HCT116 (cell line): ENCODE data around the gene POLH. TPM values are rescaled to one million over a fixed set of nuclear protein-coding genes. Genes with fewer than 3 reads are reported as not detected.

ENCODE experiments used
- ATAC-seq: fragments of 200-7000 bp; cut with Tn5 transposase; 2 replicates; pipeline ENCODE4 v1.9.1; 2020; ENCODE audit warnings: mild to moderate bottlenecking, moderate library complexity
- BruUV-seq: library from RNA; stranded (reverse); fragments of 400-500 nt; replicated peaks from 2 replicates; lab custom pipeline; 2021; lab: Mats Ljungman, UMichigan
- CTCF ChIA-PET: fragments of 300-600 bp; sonication (Branson Sonifier 250); formaldehyde crosslinking; loops from one replicate; lab custom pipeline; 2021; ENCODE audit warnings: antibody characterized with exemption; lab: Charles Lee
- POLR2A ChIA-PET: fragments of 300-600, 350-600 bp; sonication (Branson Sonifier 250); formaldehyde crosslinking; loops from one replicate; lab custom pipeline; 2021; ENCODE audit warnings: antibody characterized with exemption; lab: Charles Lee
- RAD21 ChIA-PET, 2 experiments: fragments of 300-600 bp; sonication (Branson Sonifier 250); formaldehyde crosslinking; loops; one replicate each; lab custom pipeline; 2023; ENCODE audit warnings: low total read pairs in 2 of 2; ENCODE audit not compliant: uncharacterized antibody in 2 of 2, unreplicated experiment in 2 of 2, low non-redundant PET in 1 of 2; lab: Charles Lee
- DNase-seq: peaks from one replicate; pipeline ENCODE4 v3.0.0-alpha.2; 2010; ENCODE audit warnings: low read depth, low spot score
- H2AFZ ChIP-seq: fragments of 200-600 bp; shearing (Covaris generic), sonication (generic); 2 replicates; pipeline ENCODE4 v1.6.1; 2017; ENCODE audit warnings: low read depth, mixed run types, mixed read lengths, antibody characterized with exemption, low read length; ENCODE audit not compliant: poor library complexity, severe bottlenecking
- H3K27ac ChIP-seq: 2 replicates; pipeline ENCODE4 v1.5.1; 2012; ENCODE audit warnings: low read depth, low read length
- H3K27me3 ChIP-seq: fragments of 200-600 bp; sonication (generic); 2 replicates; pipeline ENCODE4 v1.6.1; 2016; ENCODE audit warnings: mixed run types, low read length, mixed read lengths; ENCODE audit not compliant: insufficient read depth
- H3K36me3 ChIP-seq, 2 experiments: fragments of 200-500 bp in 1 of 2; fragments of 200-600 bp in 1 of 2; sonication (Bioruptor generic) in 1 of 2; sonication (generic) in 1 of 2; 2 replicates each; pipeline versions ENCODE4 v1.5.1 to v1.6.1; 2014 to 2016; ENCODE audit warnings: low read length in 2 of 2, inconsistent platforms in 1 of 2, mixed read lengths in 1 of 2, mixed run types in 1 of 2; ENCODE audit not compliant: insufficient read depth in 2 of 2, control insufficient read depth in 1 of 2
- H3K4me1 ChIP-seq, 2 experiments: fragments of 200-600 bp in 1 of 2; sonication (generic) in 1 of 2; 2 replicates each; pipeline versions ENCODE4 v1.5.1 to v1.6.1; 2012 to 2017; ENCODE audit warnings: low read length in 2 of 2, inconsistent platforms in 1 of 2, mild to moderate bottlenecking in 1 of 2, mixed read lengths in 1 of 2, mixed run types in 1 of 2, moderate library complexity in 1 of 2; ENCODE audit not compliant: insufficient read depth in 2 of 2, control insufficient read depth in 1 of 2
- H3K4me2 ChIP-seq: fragments of 200-600 bp; sonication (generic); 2 replicates; pipeline ENCODE4 v1.6.1; 2017; ENCODE audit warnings: mixed run types, low read length, mixed read lengths
- H3K4me3 ChIP-seq, 2 experiments: fragments of 200-600 bp in 1 of 2; sonication (generic) in 1 of 2; replicated peaks in 1 of 2; 2 replicates each; pipeline ENCODE4 v1.5.1; 2011 to 2016; ENCODE audit warnings: low read length in 2 of 2, control low read depth in 1 of 2, low read depth in 1 of 2, mild to moderate bottlenecking in 1 of 2, mixed read lengths in 1 of 2, mixed run types in 1 of 2
- H3K79me2 ChIP-seq: fragments of 200-600 bp; sonication (generic); 2 replicates; pipeline ENCODE4 v1.6.1; 2017; ENCODE audit warnings: mild to moderate bottlenecking, mixed run types, low read length, moderate library complexity, mixed read lengths; ENCODE audit not compliant: insufficient read depth
- H3K9ac ChIP-seq: fragments of 200-600 bp; sonication (generic); 2 replicates; pipeline ENCODE4 v1.6.1; 2016; ENCODE audit warnings: low read length, mixed read lengths
- H3K9me2 ChIP-seq: fragments of 200-600 bp; sonication (generic), shearing (Covaris generic); 2 replicates; pipeline ENCODE4 v1.6.1; 2017; ENCODE audit warnings: mixed run types, mild to moderate bottlenecking, moderate library complexity; ENCODE audit not compliant: insufficient read depth
- H3K9me3 ChIP-seq, 2 experiments: fragments of 200-500 bp in 1 of 2; fragments of 200-600 bp in 1 of 2; sonication (Bioruptor generic) in 1 of 2; sonication (generic) in 1 of 2; 2 replicates each; pipeline ENCODE4 v1.6.1; 2014 to 2017; ENCODE audit warnings: low read length in 2 of 2, mixed read lengths in 2 of 2, inconsistent platforms in 1 of 2, low read depth in 1 of 2, mild to moderate bottlenecking in 1 of 2, mixed run types in 1 of 2, moderate library complexity in 1 of 2; ENCODE audit not compliant: control insufficient read depth in 1 of 2, insufficient read depth in 1 of 2
- H4K20me1 ChIP-seq: fragments of 200-600 bp; sonication (generic), shearing (Covaris generic); 2 replicates; pipeline ENCODE4 v1.6.1; 2017; ENCODE audit warnings: mixed run types, mild to moderate bottlenecking, moderate library complexity; ENCODE audit not compliant: insufficient read depth
- CBX3 ChIP-seq: IDR thresholded peaks from 2 replicates; pipeline ENCODE4 v1.6.1; 2012; ENCODE audit warnings: low read depth
- CEBPB ChIP-seq: IDR thresholded peaks from 2 replicates; pipeline ENCODE4 v1.6.1; 2012; ENCODE audit warnings: low read depth
- CTCF ChIP-seq, 3 experiments: fragments of 200-600 bp in 1 of 3; sonication (generic) in 1 of 3; IDR thresholded peaks in 2 of 3; conservative IDR thresholded peaks in 1 of 3; 2 replicates each; pipeline ENCODE4 v1.5.1; 2012 to 2017; ENCODE audit warnings: low read depth in 2 of 3, low read length in 2 of 3, antibody characterized with exemption in 1 of 3, borderline replicate concordance in 1 of 3, control low read depth in 1 of 3, mild to moderate bottlenecking in 1 of 3, mixed read lengths in 1 of 3, mixed run types in 1 of 3, moderate library complexity in 1 of 3; ENCODE audit not compliant: insufficient read depth in 1 of 3
- EGR1 ChIP-seq: IDR thresholded peaks from 2 replicates; pipeline ENCODE4 v1.6.1; 2012; ENCODE audit warnings: low read depth
- ELF1 ChIP-seq: IDR thresholded peaks from 2 replicates; pipeline ENCODE4 v1.6.1; 2012; ENCODE audit warnings: low read depth, borderline replicate concordance
- EZH2phosphoT487 ChIP-seq: fragments of 200-600 bp; IDR thresholded peaks from 2 replicates; pipeline ENCODE4 v1.6.1; 2018; ENCODE audit warnings: antibody characterized with exemption, borderline replicate concordance
- MAX ChIP-seq: IDR thresholded peaks from 2 replicates; pipeline ENCODE4 v1.6.1; 2012
- POLR2AphosphoS5 ChIP-seq: IDR thresholded peaks from 2 replicates; pipeline ENCODE4 v1.6.1; 2011; ENCODE audit warnings: mild to moderate bottlenecking, low read depth, low read length, moderate library complexity
- RAD21 ChIP-seq: IDR thresholded peaks from 2 replicates; pipeline ENCODE4 v1.6.1; 2012; ENCODE audit warnings: low read depth, mild to moderate bottlenecking
- SIN3A ChIP-seq: IDR thresholded peaks from 2 replicates; pipeline ENCODE4 v1.6.1; 2012; ENCODE audit warnings: low read depth
- SP1 ChIP-seq: IDR thresholded peaks from 2 replicates; pipeline ENCODE4 v1.6.1; 2012; ENCODE audit warnings: low read depth
- TCF7L2 ChIP-seq: IDR thresholded peaks from 2 replicates; pipeline ENCODE4 v1.7.0; 2011; ENCODE audit warnings: borderline replicate concordance, inconsistent platforms; ENCODE audit not compliant: insufficient read depth, insufficient read length; ENCODE audit errors: extremely low read depth
- YY1 ChIP-seq: IDR thresholded peaks from 2 replicates; pipeline ENCODE4 v1.6.1; 2011; ENCODE audit warnings: low read length, low read depth, moderate library complexity, mild to moderate bottlenecking; ENCODE audit not compliant: insufficient replicate concordance; ENCODE audit errors: extremely low read depth
- ZNF274 ChIP-seq: fragments of 200-500 bp; sonication (Bioruptor generic); IDR thresholded peaks from 2 replicates; pipeline ENCODE4 v1.6.1; 2014; ENCODE audit warnings: mild to moderate bottlenecking, low read depth, low read length, inconsistent platforms
- intact Hi-C: fragments of 100-400 bp; cut with micrococcal nuclease; formaldehyde crosslinking; loops from 2 replicates; pipeline ENCODE4 v1.10.0; 2022
- total RNA-seq: library from RNA; stranded (reverse); gene quantifications from one replicate; pipeline ENCODE4 v1.2.1, GENCODE V29; 2021; ENCODE audit not compliant: unreplicated experiment

Gene POLH
- total RNA-seq, 1 experiment from 2014 or later: 20.6 TPM

GRCh38 chr6:43604174-43604573, 28.2 kb downstream of the POLH start:
- TF ChIP-seq CTCF (IDR thresholded peaks at IDR 0.05 in 2 of 3, conservative IDR thresholded peaks at IDR 0.05 in 1 of 3; ENCODE audit: borderline replicate concordance in 1 of 3, insufficient read depth in 1 of 3, low read depth in 2 of 3, low read length in 2 of 3) (no peak), SIN3A (no peak), YY1 (no peak), POLR2AphosphoS5 (no peak), EGR1 (no peak)
- Histone ChIP-seq H3K4me3 (no peak overlapping the region), H3K4me2 (no peak overlapping the region), H3K79me2 (no peaks in the 10 kb centered on the region), H3K4me1 (peaks cover 0 to 5% of the 10 kb centered on the region in 2 experiments; a peak in 1 of 4 replicates), H3K9me2 (no peaks in the 10 kb centered on the region), H3K9ac (no peak overlapping the region), H2AFZ (no peak overlapping the region), H3K27ac (no peak overlapping the region), H4K20me1 (no peaks in the 10 kb centered on the region), H3K36me3 (peaks cover 12 to 21% of the 10 kb centered on the region in 2 experiments), H3K9me3 (no peaks in the 10 kb centered on the region), H3K27me3 (no peaks in the 10 kb centered on the region)
- no peak for DNase-seq
- intact Hi-C loops: no loop called here
- CTCF ChIA-PET: interaction anchor here (1.7 kb wide), 1 partner anchor 475 kb away, joined by 4 read pairs; no protein-coding TSS in a partner anchor
- POLR2A ChIA-PET: no interaction called here
- no peak for ATAC-seq
- RAD21 ChIA-PET: no interaction called here
- no TSS peak for BruUV-seq

GRCh38 chr6:43606019-43606418, 30.0 kb downstream of the POLH start:
- Histone ChIP-seq H3K4me2 (no peak overlapping the region), H3K27me3 (no peaks in the 10 kb centered on the region), H3K27ac (no peak overlapping the region), H3K9me2 (no peaks in the 10 kb centered on the region), H3K4me3 (no peak overlapping the region), H2AFZ (no peak overlapping the region), H3K4me1 (peaks cover 0 to 5% of the 10 kb centered on the region in 2 experiments; a peak in 1 of 4 replicates), H3K36me3 (peaks cover 13 to 28% of the 10 kb centered on the region in 2 experiments), H4K20me1 (no peaks in the 10 kb centered on the region), H3K79me2 (no peaks in the 10 kb centered on the region), H3K9ac (no peak overlapping the region), H3K9me3 (no peaks in the 10 kb centered on the region)
- intact Hi-C loops: no loop called here
- BruUV-seq: no TSS peak
- POLR2A ChIA-PET: interaction anchor here (1.2 kb wide), 1 partner anchor 10 kb away, joined by 3 read pairs; no protein-coding TSS in a partner anchor
- ATAC-seq: no peak
- TF ChIP-seq TCF7L2: no peak
- no peak for TF ChIP-seq CEBPB
- no peak for TF ChIP-seq CBX3
- no peak for TF ChIP-seq MAX
- no peak for TF ChIP-seq ZNF274
- TF ChIP-seq RAD21: no peak
- no peak for TF ChIP-seq ELF1
- TF ChIP-seq EZH2phosphoT487: no peak
- no peak for TF ChIP-seq SP1
- CTCF ChIA-PET: no interaction called here
- DNase-seq: no peak
- RAD21 ChIA-PET: no interaction called here
